HG03108 (cell line): ENCODE data around the gene SYNE1.

Experiments
- ATAC-seq: cut with Tn5 transposase; IDR thresholded peaks from one replicate; pipeline ENCODE4 v1.9.1; 2021; ENCODE audit warnings: moderate library complexity; ENCODE audit not compliant: unreplicated experiment

Gene SYNE1

DNA sequence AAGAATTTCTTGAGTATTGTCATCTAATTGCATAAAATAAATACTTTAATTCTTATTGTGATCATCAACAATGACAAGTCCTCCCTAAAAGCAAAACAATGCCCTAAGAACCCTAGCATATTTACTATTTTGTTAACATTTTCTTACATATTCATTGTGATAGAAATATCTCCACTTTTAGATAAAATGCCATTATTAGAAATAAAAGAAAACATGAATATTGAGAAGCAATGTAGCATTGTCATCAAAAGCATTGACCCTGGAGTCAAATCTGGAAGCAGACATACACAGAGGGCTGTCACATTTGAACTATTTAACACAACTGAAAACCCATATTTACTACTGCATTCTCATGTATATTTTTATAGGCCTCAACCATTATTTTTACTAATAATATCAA is 257.7 kb downstream of the SYNE1 start:
- ATAC-seq = no peak

DNA sequence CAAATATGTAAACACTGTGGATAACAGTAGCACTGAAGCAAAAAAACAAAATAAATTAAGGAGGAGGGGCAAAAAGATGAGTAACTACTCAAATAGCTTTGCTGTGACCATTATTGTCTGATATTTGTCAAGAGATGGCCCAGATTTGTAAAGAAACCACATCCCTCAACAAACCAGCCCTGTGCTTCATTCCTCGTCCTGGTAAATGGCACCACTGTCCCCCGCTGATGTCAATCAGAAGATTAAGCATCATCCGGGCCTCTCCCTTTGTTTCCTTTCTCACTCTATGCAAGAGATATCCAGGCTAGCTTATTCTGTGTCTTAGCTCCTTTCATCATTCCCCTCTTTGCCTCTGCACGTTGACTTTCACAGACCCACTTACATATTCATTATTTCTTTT is 259.0 kb downstream of the SYNE1 start:
- no peak for ATAC-seq

DNA sequence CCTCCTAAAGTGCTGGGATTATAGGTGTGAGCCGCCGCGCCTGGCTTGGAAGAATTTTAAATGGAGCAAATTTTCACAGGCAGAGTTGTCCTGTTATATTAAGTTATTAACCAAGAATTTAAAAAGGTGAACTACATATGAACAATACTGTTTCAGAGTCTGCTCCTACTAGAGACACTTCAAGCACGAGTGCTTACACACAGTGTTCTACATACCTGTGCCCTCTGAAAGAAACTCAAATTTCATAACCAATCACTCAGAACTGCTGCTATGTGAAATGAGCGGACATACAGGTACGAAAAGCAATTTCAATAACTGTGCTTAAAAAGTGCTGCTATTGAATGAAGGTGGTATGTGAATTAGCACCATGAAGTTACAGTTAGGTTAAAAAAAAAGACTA is 262.0 kb downstream of the SYNE1 start:
- no peak for ATAC-seq

DNA sequence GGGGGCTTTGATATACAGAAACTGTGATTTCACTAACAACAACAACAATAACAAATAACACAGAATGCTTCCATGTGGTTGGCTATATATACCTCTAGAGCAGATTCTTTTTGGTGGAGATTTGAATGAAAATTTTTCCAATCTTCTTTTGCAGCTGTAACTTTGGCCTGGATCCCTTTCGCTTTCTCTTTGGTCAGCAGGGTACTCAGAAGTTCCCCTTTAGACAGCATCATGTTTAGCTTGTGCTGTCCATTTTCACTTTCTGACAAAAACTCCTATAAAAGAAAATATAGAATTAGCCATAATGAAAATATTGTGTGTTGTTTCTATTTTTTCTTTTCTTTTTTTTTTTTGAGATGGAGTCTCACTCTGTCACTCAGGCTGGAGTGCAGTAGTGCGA is 264.2 kb downstream of the SYNE1 start:
- ATAC-seq = no peak

DNA sequence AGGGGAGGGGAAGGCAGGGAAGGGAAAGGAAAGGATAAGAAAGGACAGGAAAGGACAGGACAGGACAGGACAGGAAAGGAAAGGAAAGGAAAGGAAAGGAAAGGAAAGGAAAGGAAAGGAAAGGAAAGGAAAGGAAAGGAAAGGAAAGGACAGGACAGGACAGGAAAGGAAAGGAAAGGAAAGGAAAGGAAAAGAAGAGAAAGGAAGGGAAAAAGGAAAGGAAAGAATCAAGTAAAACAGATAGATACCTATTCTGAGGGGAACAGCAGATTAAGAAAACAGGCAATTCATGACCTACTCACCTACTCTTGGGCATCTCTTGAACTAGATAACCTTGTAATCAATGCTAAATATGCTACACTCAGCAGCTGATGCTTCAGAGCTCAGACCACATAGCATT is 265.4 kb downstream of the SYNE1 start:
- ATAC-seq = no peak

DNA sequence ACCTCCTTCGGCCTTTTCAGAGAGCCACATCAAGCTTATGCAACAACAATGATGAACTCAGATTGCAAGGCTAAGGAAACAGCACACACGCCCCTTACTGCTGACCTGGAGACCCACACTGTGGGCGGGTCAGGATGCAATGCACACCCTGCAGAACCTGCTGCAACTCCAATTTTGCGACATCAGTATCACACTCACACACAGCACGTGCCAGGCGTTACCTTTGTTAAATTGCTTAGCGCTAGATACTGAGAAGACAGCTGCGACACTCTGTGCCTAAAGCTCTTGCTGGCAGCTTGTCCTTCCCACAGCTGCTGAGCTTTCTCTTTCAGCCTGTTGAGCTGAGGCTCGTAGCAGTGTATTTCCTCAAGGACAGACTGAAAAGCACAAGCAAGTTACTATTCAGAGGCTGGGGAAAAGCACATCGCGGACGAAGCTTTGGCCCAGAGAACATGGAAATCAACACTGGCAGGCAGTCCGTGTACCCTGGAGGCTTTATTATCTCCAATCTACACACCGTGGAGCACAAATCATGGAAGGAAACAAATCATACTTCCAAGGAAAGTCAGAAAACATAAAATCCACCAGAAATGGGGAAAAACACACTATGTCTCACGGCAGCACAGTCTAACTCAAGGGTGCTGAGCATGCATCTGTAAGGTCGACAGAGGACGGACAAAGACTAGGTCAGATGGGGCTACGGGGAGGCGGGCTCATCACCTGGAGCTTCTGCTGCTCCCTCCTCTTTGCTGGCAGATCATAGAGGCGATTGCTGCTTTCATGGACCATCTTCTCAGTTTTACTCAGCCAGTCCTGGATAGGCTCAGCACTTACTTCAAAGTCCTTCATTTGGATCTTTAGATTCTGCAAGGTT is 268.2 kb downstream of the SYNE1 start:
- ATAC-seq = no peak

DNA sequence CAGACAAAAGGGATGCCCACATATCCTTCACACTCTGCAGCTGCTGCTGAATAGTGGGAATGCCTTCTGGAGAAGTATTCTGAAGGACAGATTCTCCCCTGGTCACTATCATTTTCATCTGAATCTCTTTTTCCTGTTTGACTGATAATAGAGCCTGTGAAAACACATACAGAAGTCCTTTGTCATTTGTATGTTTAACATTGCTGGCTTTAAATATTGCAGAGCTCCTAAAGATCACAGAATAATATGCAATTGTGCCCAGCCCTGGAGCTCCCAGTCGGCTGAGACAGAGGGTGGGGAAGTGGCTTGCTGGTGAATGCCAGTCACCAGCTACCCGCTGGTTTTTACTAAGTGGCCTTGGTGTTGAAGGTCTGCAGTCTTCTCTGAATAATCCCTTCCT is 272.3 kb downstream of the SYNE1 start:
- no peak for ATAC-seq

DNA sequence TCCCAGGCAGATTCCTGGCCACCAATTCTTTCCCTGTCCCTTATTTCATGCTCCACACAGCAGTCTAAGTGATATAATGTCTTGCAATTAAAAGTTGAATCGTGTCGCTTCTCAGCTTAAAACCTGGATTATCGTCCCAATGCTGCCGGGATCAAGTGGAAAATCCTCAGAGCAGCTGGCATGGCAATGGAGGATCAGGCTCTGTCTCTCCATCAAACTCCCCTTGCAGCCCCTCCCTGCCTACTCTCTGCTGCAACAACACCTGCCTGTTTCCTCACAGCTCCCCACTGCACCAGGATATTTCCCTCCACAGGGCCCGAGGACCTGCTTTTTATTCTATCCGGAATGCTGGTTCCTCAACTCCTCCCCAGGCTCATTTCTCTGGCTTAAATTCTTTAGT is 277.1 kb downstream of the SYNE1 start:
- no peak for ATAC-seq

DNA sequence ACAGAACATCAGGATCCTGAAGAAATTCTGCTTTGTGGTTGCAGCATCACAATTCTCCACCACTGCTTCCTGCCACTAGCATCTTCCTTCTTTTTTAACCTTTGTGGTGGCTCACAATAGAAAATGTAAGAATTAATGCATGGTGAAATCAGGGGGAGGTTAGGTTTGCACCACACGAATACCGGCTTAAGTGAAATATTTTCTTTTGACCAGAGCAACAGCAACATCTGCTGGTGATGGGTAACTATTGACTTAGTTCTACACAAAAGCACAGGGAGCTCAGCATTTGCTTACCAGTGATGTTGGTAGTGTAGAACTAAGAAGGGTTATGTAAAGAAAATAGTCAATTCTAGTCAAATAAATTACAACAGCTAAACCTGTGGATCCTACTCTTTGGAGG is 280.5 kb downstream of the SYNE1 start:
- peak; percentile 56 for ATAC-seq

DNA sequence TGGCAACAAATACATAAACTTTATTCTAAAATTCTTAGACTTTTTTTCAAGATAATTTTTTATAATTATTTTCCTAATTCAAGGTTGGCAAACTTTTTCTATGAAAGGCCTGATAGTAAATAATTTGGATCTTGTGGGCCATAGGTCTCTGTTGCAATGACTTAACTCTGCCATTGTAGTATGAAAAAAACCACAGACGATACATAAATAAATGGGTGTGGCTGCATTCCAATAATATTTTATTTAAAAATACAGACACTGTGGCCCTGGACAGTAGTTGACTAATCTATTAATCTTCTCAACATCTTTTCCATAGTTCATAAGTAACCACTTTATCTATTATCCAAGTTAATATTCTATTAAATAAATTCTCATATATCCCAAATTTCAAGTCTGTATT is 281.1 kb downstream of the SYNE1 start:
- no peak for ATAC-seq

DNA sequence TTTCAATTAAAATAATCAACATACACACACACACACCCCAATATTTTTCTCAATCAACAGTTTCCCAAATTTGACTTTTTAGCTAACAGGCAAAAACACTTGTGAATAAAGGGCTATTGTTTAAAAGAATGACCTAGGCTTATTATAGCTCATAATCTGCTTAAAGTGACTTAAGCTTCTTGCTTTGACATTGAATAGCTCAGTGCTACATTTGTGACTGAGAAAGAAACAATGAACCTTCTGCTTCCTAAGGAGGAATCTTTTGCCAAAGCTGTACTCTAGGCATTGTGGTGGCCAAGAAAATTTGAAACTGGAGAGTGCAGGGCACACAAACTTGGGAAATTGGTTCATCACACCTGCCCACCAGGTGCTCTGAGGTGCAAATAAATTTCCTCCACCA is 282.0 kb downstream of the SYNE1 start:
- no peak for ATAC-seq

DNA sequence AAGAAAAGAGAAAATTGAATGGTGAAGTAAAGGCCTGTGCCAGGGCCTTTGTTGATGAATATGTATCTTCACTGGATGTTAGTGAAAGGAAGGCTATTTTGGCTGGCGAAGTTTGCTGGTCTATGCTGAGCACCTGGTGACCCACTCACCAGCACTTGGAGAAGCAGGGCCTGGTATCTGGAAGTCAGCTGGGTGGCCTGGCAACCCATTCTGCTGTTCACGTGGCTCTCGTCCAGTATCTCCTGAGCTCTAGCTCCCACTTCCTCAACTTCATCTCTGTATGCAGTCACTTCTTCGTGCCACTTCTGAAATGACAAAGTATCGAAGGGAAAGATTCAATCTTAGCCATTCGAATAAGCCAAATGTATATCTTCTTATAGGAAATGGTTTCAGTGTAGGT is 283.7 kb downstream of the SYNE1 start:
- ATAC-seq = no peak

DNA sequence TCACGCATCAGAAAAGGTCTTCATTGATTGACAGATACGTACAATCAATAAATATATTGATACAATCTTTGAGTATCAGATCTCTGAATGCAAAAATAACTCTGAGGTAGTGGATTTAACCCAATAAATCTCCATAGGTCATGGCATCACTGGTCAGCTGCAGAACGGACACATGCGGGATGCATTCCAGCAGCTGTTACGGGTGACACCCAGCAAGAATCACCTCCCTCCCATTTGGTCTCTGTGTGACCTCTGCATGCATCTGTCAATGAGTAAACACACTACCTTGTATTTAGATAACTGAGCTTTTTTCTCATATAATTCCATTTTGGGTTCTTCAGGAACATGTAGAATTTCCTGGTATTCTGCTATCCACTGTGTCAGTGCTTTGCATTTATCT is 285.4 kb downstream of the SYNE1 start:
- ATAC-seq = no peak

DNA sequence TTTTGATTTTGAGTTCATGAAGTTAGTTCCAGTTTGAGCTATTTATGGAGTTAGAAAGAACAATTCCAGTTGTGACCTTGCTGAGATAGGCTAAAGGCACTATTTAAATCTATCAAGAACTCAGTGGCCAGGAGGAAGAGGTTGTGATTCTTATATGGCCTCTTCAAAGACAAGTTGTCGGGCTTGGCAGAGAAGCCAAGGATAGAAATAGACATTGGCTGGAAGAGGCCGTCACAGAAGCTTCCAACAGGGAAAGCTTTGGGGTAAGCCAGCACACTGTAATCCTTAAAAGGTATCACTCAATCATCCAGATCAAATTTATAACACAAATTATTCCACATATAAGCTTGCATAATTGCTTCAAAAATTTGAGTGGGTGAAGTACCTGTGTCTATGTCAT is 286.1 kb downstream of the SYNE1 start:
- no peak for ATAC-seq

DNA sequence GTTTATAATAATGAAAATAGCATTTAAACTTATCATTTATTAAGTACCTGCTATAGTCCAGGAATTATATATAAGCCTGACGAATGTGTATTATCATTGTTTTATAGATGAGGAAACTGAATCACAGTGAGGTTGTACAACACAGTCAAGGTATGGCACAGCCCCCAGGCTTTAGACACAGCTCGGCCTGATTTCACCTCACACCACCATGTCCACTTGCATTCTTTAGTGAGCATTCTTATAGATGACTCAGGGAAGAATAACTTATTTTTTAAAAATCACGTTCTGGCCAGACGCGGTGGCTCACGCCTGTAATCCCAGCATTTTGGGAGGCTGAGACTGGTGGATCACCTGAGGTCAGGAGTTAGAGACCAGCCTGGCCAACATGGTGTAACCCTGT is 289.0 kb downstream of the SYNE1 start:
- ATAC-seq = no peak

DNA sequence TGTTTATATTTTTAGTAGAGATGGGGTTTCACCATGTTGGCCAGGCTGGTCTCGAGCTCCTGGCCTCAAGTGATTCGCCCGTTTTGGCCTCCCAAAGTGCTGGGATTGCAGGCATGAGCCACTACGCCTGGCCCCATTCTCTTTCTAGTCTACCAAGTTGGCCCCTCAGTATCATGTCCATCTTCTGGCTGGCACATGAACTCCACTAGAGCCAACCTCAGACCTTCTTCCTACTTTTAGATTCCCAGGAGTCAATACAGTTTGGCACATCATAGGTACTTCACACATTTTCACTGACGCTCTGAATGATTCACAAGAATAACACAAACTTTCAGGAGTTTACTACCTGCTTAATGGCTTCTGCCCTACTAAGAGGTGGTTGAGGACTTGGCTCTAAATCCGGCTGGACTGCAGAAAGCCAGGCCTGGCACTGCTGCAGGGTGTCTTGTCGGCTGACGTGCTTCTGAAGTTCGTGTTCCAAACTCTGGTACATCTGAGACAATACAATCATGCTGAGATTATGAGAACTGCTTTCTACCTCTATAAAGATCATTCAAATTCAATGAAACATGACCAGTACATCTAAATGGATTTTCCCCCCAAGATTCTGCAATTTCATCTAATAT is 293.3 kb downstream of the SYNE1 start:
- no peak for ATAC-seq

DNA sequence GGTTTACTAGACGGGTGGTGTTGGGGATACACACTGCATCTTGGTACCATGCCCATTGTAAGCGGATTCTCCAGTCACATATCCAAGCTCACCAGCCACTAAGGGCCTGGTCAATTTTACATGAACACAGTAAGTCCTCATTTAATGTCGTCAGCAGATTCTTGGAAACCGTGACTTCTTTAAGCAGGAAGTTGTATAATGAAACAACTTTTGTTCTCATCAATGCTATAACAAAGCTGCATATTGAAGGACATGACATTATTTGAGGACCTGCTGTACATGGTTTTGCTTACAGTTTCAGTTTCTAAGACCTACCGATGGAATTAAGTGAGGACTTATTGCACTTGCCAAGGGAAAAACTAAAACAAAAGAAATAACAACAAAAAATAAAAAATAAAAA is 295.6 kb downstream of the SYNE1 start:
- ATAC-seq = no peak

DNA sequence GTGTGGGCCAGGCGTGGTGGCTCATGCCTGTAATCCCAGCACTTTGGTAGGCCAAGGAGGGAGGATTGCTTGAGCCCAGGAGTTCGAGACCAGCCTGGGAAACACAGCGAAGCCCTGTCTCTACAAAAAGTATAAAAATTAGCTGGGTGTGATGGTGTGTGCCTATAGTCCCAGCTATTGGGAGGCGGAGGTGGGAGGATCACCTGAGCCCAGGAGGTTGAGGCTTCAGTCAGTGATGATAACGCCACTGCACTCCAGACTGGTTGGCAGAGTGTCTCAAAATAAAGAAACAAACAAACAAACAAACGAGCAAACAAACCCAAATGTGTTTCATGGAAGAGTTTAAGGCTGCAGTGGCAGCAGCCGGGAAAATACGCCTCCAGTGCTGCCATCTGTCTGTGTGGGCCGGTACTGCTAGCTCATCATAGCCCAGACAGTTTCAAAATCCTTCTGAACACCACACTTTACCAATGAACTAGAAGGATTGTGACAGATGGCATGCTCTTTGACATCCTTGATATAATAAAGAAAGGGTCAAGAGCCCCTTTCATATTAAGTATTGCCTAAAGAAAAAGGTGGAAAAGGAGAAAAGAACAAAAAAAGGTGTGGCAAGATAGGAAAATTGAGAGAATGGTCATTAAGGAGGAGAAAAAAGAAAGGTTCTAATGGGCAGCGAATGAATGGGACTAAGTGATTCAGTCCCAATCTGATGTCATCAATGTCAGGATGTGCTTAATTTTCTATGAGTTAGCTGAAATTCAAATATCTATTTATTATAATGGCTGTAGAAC is 298.6 kb downstream of the SYNE1 start:
- peak; percentile 69 for ATAC-seq

DNA sequence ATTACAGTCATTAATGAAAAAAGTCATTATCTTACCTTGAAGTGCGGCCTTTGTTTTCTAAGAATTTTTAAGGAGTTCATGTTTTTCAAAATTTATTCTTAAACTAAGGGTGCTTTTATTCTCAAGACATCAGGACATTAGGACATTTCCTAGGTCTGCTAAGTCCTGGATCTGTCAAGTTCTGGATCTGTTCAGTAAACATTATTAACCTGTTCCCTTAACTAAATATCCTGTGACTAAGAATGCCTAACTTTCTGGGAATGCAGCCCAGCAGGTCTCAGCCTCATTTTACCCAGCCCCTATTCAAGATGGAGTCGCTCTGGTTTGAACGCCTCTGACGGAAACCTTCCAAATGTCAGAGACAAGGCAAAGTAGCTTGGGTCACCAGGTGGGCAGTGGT is 302.6 kb downstream of the SYNE1 start:
- ATAC-seq = no peak

DNA sequence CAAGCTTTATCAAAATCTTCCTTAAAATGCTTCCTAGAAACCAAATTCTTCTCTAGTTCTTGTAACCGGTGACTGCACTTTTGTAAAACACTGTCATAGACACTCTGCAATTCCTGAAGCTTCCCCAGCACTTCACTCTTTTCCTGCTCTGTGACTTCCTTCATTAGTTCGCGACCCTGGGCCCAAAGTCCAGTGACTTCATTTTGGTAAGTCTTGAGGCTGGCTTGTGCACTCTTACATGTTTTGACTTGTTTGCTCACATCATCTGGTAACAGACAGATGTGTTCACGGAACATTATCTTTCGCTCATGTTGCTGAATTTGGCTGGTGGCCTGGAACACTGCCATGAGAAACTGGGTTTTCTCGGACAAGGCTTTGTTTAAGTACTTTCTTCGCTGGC is 306.2 kb downstream of the SYNE1 start:
- no peak for ATAC-seq

DNA sequence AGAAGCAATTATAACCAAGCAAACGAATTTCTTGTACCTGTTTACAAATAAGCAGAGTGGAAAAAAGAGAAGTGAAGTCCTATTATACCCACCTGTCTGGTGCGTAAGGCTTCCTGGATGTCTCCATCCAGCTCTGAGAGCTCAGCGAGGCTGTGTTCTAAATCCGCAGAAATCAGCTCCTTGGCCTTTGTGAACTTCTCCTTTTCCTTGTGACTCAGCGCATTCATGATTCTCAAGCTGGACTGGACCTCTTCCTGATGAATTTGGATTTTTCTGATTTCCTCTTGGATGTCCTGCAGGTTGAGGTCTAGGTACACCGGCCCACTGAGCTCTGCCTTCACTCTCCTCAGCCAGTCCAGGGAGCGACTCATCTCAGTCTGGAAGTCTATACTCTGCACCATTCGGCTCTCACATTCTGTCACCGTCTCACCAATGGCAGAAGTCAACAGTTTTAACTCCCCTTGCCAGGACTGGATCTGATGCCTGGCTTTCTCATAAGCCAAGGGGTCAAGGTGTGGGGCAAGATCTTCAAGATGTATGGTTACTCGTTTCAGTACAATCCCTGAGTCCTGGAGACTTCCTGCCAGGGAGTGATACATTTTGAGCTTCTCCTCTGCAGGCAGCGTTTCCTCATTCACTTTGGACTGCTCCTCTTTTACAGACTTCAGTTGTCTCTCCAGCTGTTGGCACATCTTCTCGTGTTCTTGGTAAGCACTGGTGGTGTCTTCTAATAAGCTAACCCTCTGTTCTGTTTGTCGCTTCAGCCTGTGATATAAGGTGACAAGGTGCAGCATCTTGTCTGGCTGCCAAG is 307.3 kb downstream of the SYNE1 start:
- no peak for ATAC-seq
